ENCODE results near the gene JPT1.

JPT1 gene

GRCh38 chr17:75097865-75098264 lies 56.4 kb downstream of the JPT1 start:
- ChIA-PET POLR2A (interaction anchor here (1.1 to 2.8 kb wide), 2 partner anchors 8 to 33 kb away, joined by 4 to 19 read pairs; no protein-coding TSS in a partner anchor), CTCF (interaction anchor here (0.8 kb wide), 1 partner anchor 85 kb away, joined by 3 read pairs; the partner anchor contains the start of gene MRPL58)
- no peaks in the 10 kb centered on the region; the same call in 1 of the 2 replicates for H3K4me1 ChIP-seq (ENCODE audit: control insufficient read depth, insufficient read depth, low read length)
- no peaks in the 10 kb centered on the region for H3K9me3 ChIP-seq (ENCODE audit: control insufficient read depth, insufficient read depth, low read depth, low read length)
- TF ChIP-seq PRDM6 (tag by site-specific recombination; IDR thresholded peaks at IDR 0.05) = no peak
- no peak for TF ChIP-seq ZNF558 (tag by site-specific recombination; IDR thresholded peaks at IDR 0.05)
- TF ChIP-seq ZNF76 (tag by site-specific recombination; IDR thresholded peaks at IDR 0.05; ENCODE audit: borderline replicate concordance, low read depth) = no peak
- TF ChIP-seq ZNF335 (tag by site-specific recombination; conservative IDR thresholded peaks at IDR 0.05) = no peak
- no peak for TF ChIP-seq ZEB2 (tag by site-specific recombination; IDR thresholded peaks at IDR 0.05)
- TF ChIP-seq ZNF791 (tag by site-specific recombination; IDR thresholded peaks at IDR 0.05) = no peak
- TF ChIP-seq ZNF426 (tag by site-specific recombination; IDR thresholded peaks at IDR 0.05) = no peak
- no peak for TF ChIP-seq ZNF169 (tag by site-specific recombination; IDR thresholded peaks at IDR 0.05)
- no peak for TF ChIP-seq ZXDB (tag by site-specific recombination; IDR thresholded peaks at IDR 0.05)
- H3K4me3 ChIP-seq (ENCODE audit: low read depth, low read length) = no peak overlapping the region
- H3K36me3 ChIP-seq (ENCODE audit: control insufficient read depth in 2 of 2, insufficient read depth in 1 of 2, low read length in 2 of 2) = peaks cover 0 to 19% of the 10 kb centered on the region in 2 experiments; a peak in 1 of 3 replicates
- no peak overlapping the region for H3K27ac ChIP-seq (ENCODE audit: extremely low read depth, low read depth, low read length)

GRCh38 chr17:75096082-75096625 lies 58.2 kb downstream of the JPT1 start:
- Histone ChIP-seq H3K27ac (ENCODE audit: extremely low read depth, low read depth, low read length) (no peak overlapping the region), H3K9me3 (ENCODE audit: control insufficient read depth, insufficient read depth, low read depth, low read length) (no peaks in the 10 kb centered on the region), H3K4me1 (ENCODE audit: control insufficient read depth, insufficient read depth, low read length) (peaks cover under 1% of the 10 kb centered on the region; the same call in 1 of the 2 replicates), H3K4me3 (ENCODE audit: low read depth, low read length) (no peak overlapping the region), H3K36me3 (ENCODE audit: control insufficient read depth in 2 of 2, insufficient read depth in 1 of 2, low read length in 2 of 2) (peaks cover 0 to 19% of the 10 kb centered on the region in 2 experiments; a peak in 1 of 3 replicates)
- ChIA-PET CTCF (interaction anchor here (0.6 to 3.1 kb wide), 6 partner anchors 9 to 134 kb away, joined by 3 to 22 read pairs (median 4); no protein-coding TSS in a partner anchor), POLR2A (interaction anchor here (0.6 to 2.8 kb wide), 8 partner anchors 9 to 313 kb away, joined by 3 to 19 read pairs (median 5); partner anchors contain the start of genes ARMC7 and MRPL58)
- TF ChIP-seq ZNF501 (tag by site-specific recombination; IDR thresholded peaks at IDR 0.05) (no peak), ZNF561 (tag by site-specific recombination; IDR thresholded peaks at IDR 0.05; ENCODE audit: borderline replicate concordance) (no peak), ZNF335 (tag by site-specific recombination; conservative IDR thresholded peaks at IDR 0.05) (no peak), ZNF366 (tag by site-specific recombination; conservative IDR thresholded peaks at IDR 0.05) (no peak), ZBTB8A (tag by site-specific recombination; IDR thresholded peaks at IDR 0.05) (0 out of 2 replicates have a peak, but pooled peaks have one; percentile 41), YY1 (tag by site-specific recombination; IDR thresholded peaks at IDR 0.05) (no peak), KLF9 (tag by site-specific recombination; IDR thresholded peaks at IDR 0.05; ENCODE audit: low read depth) (0 out of 2 replicates have a peak, but pooled peaks have one; percentile 32), ZNF580 (tag by site-specific recombination; IDR thresholded peaks at IDR 0.05) (no peak), ZNF350 (tag by site-specific recombination; IDR thresholded peaks at IDR 0.05) (no peak), TCF7L2 (IDR thresholded peaks at IDR 0.05; ENCODE audit: borderline replicate concordance, low read depth, low read length) (no peak), GLIS2 (tag by site-specific recombination; IDR thresholded peaks at IDR 0.05) (no peak), SCRT2 (tag by site-specific recombination; IDR thresholded peaks at IDR 0.05) (no peak), PRDM10 (tag by site-specific recombination; IDR thresholded peaks at IDR 0.05) (peak; percentile 64), ZBTB11 (tag by site-specific recombination; conservative IDR thresholded peaks at IDR 0.05; ENCODE audit: low read depth) (no peak), ZNF174 (tag by site-specific recombination; IDR thresholded peaks at IDR 0.05) (no peak)

All from HEK293 (cell line).